VCaP (cell line): ENCODE measurements around the gene CTU2.

ENCODE experiments used
- H3K27ac ChIP-seq: fragments of 450-650 bp; 2 replicates; pipeline ENCODE4 v1.5.1; 2017
- CTCF ChIP-seq: fragments of 450-650 bp; conservative IDR thresholded peaks from 2 replicates; pipeline ENCODE4 v1.5.1; 2017; ENCODE audit warnings: mild to moderate bottlenecking, moderate library complexity

CTU2 gene

GRCh38 chr16:88713568-88714419 is 7.5 kb downstream of the CTU2 start:
- no peak for TF ChIP-seq CTCF
- no peak overlapping the region for H3K27ac ChIP-seq

- H3K27ac ChIP-seq: no peak overlapping the region
- no peak for TF ChIP-seq CTCF
Observed at GRCh38 chr16:88714420-88715302, 8.4 kb downstream of the CTU2 start.

- H3K27ac ChIP-seq: no peak overlapping the region
- no peak for TF ChIP-seq CTCF
Observed at GRCh38 chr16:88715312-88716190, 9.2 kb downstream of the CTU2 start.

GRCh38 chr16:88716201-88716600 is 9.9 kb downstream of the CTU2 start:
- TF ChIP-seq CTCF: no peak
- no peak overlapping the region for H3K27ac ChIP-seq

- no peak for TF ChIP-seq CTCF
- H3K27ac ChIP-seq: no peak overlapping the region
Observed at GRCh38 chr16:88716601-88717001, 10.3 kb downstream of the CTU2 start.

GRCh38 chr16:88718178-88718577 is 11.9 kb downstream of the CTU2 start:
- H3K27ac ChIP-seq: no peak overlapping the region
- no peak for TF ChIP-seq CTCF
